Tibial nerve (tissue), 4 donors: Measurements from ENCODE around the gene DPM2. TPM values are rescaled to one million over a fixed set of nuclear protein-coding genes. Genes with fewer than 3 reads are reported as not detected.
A peak's percentile ranks its signal among the peaks of the same experiment; 100 is the strongest.

ENCODE experiments used
- DNase-seq, 2 donors: peaks; one replicate each; pipeline ENCODE4 v3.0.0-alpha.2; 2019; ENCODE audit warnings: low spot score in 2 of 2
- H3K27ac ChIP-seq, 4 donors: fragments of 200-600 bp; sonication (generic) in 3 of 4; one replicate each; pipeline ENCODE4 v1.5.1; 2017 to 2019; ENCODE audit warnings: mild to moderate bottlenecking in 1 of 4
- H3K27me3 ChIP-seq, 2 donors: fragments of 200-600 bp; sonication (generic) in 1 of 2; one replicate each; pipeline versions ENCODE4 v1.5.1 to v1.6.0; 2017 to 2019
- H3K36me3 ChIP-seq, 3 donors: fragments of 200-600 bp; sonication (generic); one replicate each; pipeline ENCODE4 v1.5.1; 2018 to 2019
- H3K4me1 ChIP-seq, 4 donors: fragments of 200-600 bp; sonication (generic) in 3 of 4; one replicate each; pipeline ENCODE4 v1.5.1; 2017 to 2019
- H3K4me3 ChIP-seq, 4 donors: fragments of 200-600 bp; sonication (generic) in 3 of 4; one replicate each; pipeline ENCODE4 v1.5.1; 2017 to 2019; ENCODE audit warnings: mild to moderate bottlenecking in 1 of 4, moderate library complexity in 1 of 4
- H3K9me3 ChIP-seq, 4 donors: fragments of 200-600 bp; sonication (generic) in 3 of 4; one replicate each; pipeline ENCODE4 v1.5.1; 2017 to 2019
- EP300 ChIP-seq, 2 donors: sonication (generic); formaldehyde crosslinking; IDR thresholded peaks; one replicate each; pipeline ENCODE4 v1.6.1; 2017; ENCODE audit warnings: antibody characterized with exemption in 2 of 2, mild to moderate bottlenecking in 1 of 2
- POLR2A ChIP-seq, 2 donors: fragments of 450-650 bp; IDR thresholded peaks; one replicate each; pipeline ENCODE4 v1.6.1; 2017; ENCODE audit warnings: antibody characterized with exemption in 2 of 2, mild to moderate bottlenecking in 2 of 2, moderate library complexity in 2 of 2
- WGBS, 2 donors: methylation state at CpG; one replicate each; pipeline ENCODE4 v1.1.5; 2018; 5-methylcytosine and 5-hydroxymethylcytosine counted together
- total RNA-seq, 4 donors: library from RNA; depleted of rRNA; stranded (reverse); fragments of >200 nt; gene quantifications; one replicate each; pipeline ENCODE4 v1.1.0, GENCODE V29; 2016
- TF ChIP-seq, protein P1 (sequence below), 5 experiments: fragments of 200-600 bp in 3 of 5; fragments of 450-650 bp in 2 of 5; sonication (generic) in 3 of 5; IDR thresholded peaks; one replicate each; pipeline ENCODE4 v1.5.1; 2016 to 2019; ENCODE audit warnings: antibody characterized with exemption in 5 of 5, mild to moderate bottlenecking in 3 of 5, moderate library complexity in 2 of 5

DPM2 gene
- total RNA-seq, 4 donors from 2014 or later = 9.0 to 21.9 (median 14.7) TPM

GRCh38 chr9:127950513-127951289, 13.0 kb upstream of the DPM2 start:
- Histone ChIP-seq H3K27me3 (no peaks in the 10 kb centered on the region), H3K9me3 (no peaks in the 10 kb centered on the region), H3K4me3 (peak overlapping the region; percentile 9 to 34 (median 22)), H3K27ac (peak overlapping the region; percentile 76 to 99 (median 90)), H3K4me1 (peaks cover 0 to 98% (median 65%) of the 10 kb centered on the region in 4 donors), H3K36me3 (peaks cover 0 to 9% (median 0%) of the 10 kb centered on the region in 3 donors)
- 37 to 40% methylated on average over 19 to 21 of the region's 21 CpGs for WGBS, 2 donors
- TF ChIP-seq POLR2A (IDR thresholded peaks at IDR 0.05) (peak; percentile 32 to 51), EP300 (IDR thresholded peaks at IDR 0.05) (peak; percentile 69 to 98)
- TF ChIP-seq, protein P1, sequence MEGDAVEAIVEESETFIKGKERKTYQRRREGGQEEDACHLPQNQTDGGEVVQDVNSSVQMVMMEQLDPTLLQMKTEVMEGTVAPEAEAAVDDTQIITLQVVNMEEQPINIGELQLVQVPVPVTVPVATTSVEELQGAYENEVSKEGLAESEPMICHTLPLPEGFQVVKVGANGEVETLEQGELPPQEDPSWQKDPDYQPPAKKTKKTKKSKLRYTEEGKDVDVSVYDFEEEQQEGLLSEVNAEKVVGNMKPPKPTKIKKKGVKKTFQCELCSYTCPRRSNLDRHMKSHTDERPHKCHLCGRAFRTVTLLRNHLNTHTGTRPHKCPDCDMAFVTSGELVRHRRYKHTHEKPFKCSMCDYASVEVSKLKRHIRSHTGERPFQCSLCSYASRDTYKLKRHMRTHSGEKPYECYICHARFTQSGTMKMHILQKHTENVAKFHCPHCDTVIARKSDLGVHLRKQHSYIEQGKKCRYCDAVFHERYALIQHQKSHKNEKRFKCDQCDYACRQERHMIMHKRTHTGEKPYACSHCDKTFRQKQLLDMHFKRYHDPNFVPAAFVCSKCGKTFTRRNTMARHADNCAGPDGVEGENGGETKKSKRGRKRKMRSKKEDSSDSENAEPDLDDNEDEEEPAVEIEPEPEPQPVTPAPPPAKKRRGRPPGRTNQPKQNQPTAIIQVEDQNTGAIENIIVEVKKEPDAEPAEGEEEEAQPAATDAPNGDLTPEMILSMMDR (IDR thresholded peaks at IDR 0.05) = no peak
- peak in 1 of 2 donors; percentile 69 for DNase-seq

DNA sequence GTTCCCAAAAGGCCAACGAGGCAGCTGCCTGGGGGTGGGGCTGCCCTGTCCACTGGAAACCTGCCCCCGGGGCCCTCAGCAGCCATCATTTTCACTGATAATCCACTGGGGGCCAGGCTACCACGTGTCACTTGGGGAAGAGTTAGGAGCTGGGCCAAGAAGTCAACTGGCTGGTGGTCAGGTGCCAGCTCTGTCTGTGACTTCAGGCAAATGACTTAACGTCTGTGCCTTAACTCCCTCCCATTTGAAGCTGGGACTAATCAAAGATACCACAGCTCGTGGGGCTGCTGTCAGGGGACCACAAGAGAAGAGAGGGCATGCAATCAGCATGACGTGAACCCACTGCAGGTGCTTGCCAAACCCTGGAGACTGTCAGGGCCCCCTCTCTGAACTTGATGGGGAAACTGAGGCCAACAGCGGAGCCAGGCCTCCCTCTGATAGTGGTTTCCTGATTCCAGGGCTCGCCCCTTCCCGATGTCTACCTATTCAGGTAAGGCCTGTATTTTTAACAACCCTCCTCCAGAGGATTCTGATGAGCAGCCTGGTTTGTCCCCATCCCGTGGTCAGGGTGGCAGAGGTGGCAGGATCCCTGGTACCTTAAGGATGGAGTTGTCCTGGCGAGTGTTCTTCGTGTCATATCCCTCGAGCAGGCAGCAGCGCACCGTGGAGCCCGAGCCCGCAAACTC, 12.3 kb upstream of the DPM2 start:
- Histone ChIP-seq H3K4me3 (peak overlapping the region; percentile 9 to 34 (median 22)), H3K4me1 (peaks cover 0 to 98% (median 58%) of the 10 kb centered on the region in 4 donors), H3K36me3 (peaks cover 0 to 16% (median 0%) of the 10 kb centered on the region in 3 donors), H3K27me3 (no peaks in the 10 kb centered on the region), H3K27ac (peak overlapping the region; percentile 76 to 99 (median 90)), H3K9me3 (no peaks in the 10 kb centered on the region)
- WGBS, 2 donors = 40 to 45% methylated on average over 17 of the region's 17 CpGs
- no peak for TF ChIP-seq EP300 (IDR thresholded peaks at IDR 0.05)
- TF ChIP-seq POLR2A (IDR thresholded peaks at IDR 0.05) = no peak
- TF ChIP-seq, protein P1 (IDR thresholded peaks at IDR 0.05) = no peak
- no peak for DNase-seq

- WGBS, 2 donors = 50 to 64% methylated on average over 13 to 17 of the region's 17 CpGs
- DNase-seq = no peak
- H3K9me3 ChIP-seq = no peaks in the 10 kb centered on the region
- H3K27me3 ChIP-seq = no peaks in the 10 kb centered on the region
- peaks cover 0 to 98% (median 48%) of the 10 kb centered on the region in 4 donors for H3K4me1 ChIP-seq
- H3K4me3 ChIP-seq = peak overlapping the region in 2 of 4 donors; percentile 18 to 34
- TF ChIP-seq POLR2A (IDR thresholded peaks at IDR 0.05) (no peak), EP300 (IDR thresholded peaks at IDR 0.05) (no peak)
- TF ChIP-seq, protein P1 (IDR thresholded peaks at IDR 0.05) = no peak
- peak overlapping the region; percentile 54 to 99 (median 87) for H3K27ac ChIP-seq
- peaks cover 0 to 34% (median 0%) of the 10 kb centered on the region in 3 donors for H3K36me3 ChIP-seq
Measured at GRCh38 chr9:127947841-127948710, 10.4 kb upstream of the DPM2 start.

- Histone ChIP-seq H3K4me1 (peaks cover 0 to 97% (median 40%) of the 10 kb centered on the region in 4 donors), H3K27ac (peak overlapping the region; percentile 56 to 99 (median 78)), H3K4me3 (no peak overlapping the region), H3K9me3 (no peaks in the 10 kb centered on the region), H3K36me3 (peaks cover 0 to 46% (median 6%) of the 10 kb centered on the region in 3 donors), H3K27me3 (no peaks in the 10 kb centered on the region)
- 28 to 35% methylated on average over 3 of the region's 3 CpGs for WGBS, 2 donors
- no peak for TF ChIP-seq EP300 (IDR thresholded peaks at IDR 0.05)
- TF ChIP-seq, protein P1 (IDR thresholded peaks at IDR 0.05) = no peak
- no peak for TF ChIP-seq POLR2A (IDR thresholded peaks at IDR 0.05)
- DNase-seq = no peak
Measured at GRCh38 chr9:127946728-127947127, 9.1 kb upstream of the DPM2 start.
